RWPE1 (cell line): ENCODE results near the gene ZDHHC1.
A peak's percentile ranks its signal among the peaks of the same experiment; 100 is the strongest.

Experiments
- CTCF ChIA-PET: fragments of 350-600 bp; sonication (Branson Sonifier 250); formaldehyde crosslinking; extraction: SDS; loops from one replicate; lab custom pipeline; 2021; lab: Yijun Ruan, JAX
- POLR2A ChIA-PET: fragments of 400-600 bp; formaldehyde crosslinking; extraction: SDS; loops from one replicate; lab custom pipeline; 2020; ENCODE audit warnings: antibody characterized with exemption; ENCODE audit not compliant: low non-redundant PET; lab: Yijun Ruan, JAX
- DNase-seq: peaks from one replicate; pipeline ENCODE4 v3.0.0; 2012; ENCODE audit warnings: low spot score
- H3K27ac ChIP-seq: fragments of 450-650 bp; 2 replicates; pipeline ENCODE4 v1.5.1; 2017
- CTCF ChIP-seq: fragments of 450-650 bp; conservative IDR thresholded peaks from 2 replicates; pipeline ENCODE4 v1.5.1; 2017; ENCODE audit warnings: low read depth, mild to moderate bottlenecking

Gene ZDHHC1

GRCh38 chr16:67399749-67400704 is 16.2 kb downstream of the ZDHHC1 start:
- CTCF ChIA-PET: interaction anchor here (0.6 to 1.5 kb wide), 4 partner anchors 28 to 187 kb away, joined by 3 to 4 read pairs (median 3); no protein-coding TSS in a partner anchor
- H3K27ac ChIP-seq: no peak overlapping the region
- no peak for DNase-seq
- POLR2A ChIA-PET: interaction anchor here (0.5 kb wide), 1 partner anchor 372 kb away, joined by 10 read pairs; no protein-coding TSS in a partner anchor
- TF ChIP-seq CTCF: peak; percentile 47; the same call in 1 of the 2 replicates

- TF ChIP-seq CTCF: peak; percentile 81
- no peak for DNase-seq
- ChIA-PET CTCF (interaction anchor here (0.6 to 1.5 kb wide), 6 partner anchors 9 to 187 kb away, joined by 3 to 5 read pairs (median 4); no protein-coding TSS in a partner anchor), POLR2A (interaction anchor here (0.5 kb wide), 1 partner anchor 371 kb away, joined by 10 read pairs; no protein-coding TSS in a partner anchor)
- no peak overlapping the region for H3K27ac ChIP-seq
Measured at GRCh38 chr16:67399218-67399733, 17.0 kb downstream of the ZDHHC1 start.

GRCh38 chr16:67398546-67399217 is 17.6 kb downstream of the ZDHHC1 start:
- TF ChIP-seq CTCF: no peak
- POLR2A ChIA-PET: no interaction called here

GRCh38 chr16:67397812-67398545 is 18.3 kb downstream of the ZDHHC1 start:
- TF ChIP-seq CTCF: no peak; the same call in 1 of the 2 replicates
- no peak for DNase-seq
- CTCF ChIA-PET: interaction anchor here (0.5 to 1.5 kb wide), 2 partner anchors 25 to 30 kb away, joined by 3 to 4 read pairs; no protein-coding TSS in a partner anchor
- peak overlapping the region; percentile 72; the same call in 1 of the 2 replicates for H3K27ac ChIP-seq
- POLR2A ChIA-PET: no interaction called here

More at GRCh38 chr16:67398546-67399217, 17.6 kb downstream of the ZDHHC1 start:
- no peak for DNase-seq
- CTCF ChIA-PET: interaction anchor here (0.5 to 1.5 kb wide), 4 partner anchors 10 to 169 kb away, joined by 3 to 5 read pairs (median 4); no protein-coding TSS in a partner anchor
- H3K27ac ChIP-seq: no peak overlapping the region

- DNase-seq: no peak
- peak overlapping the region; percentile 72 for H3K27ac ChIP-seq
- CTCF ChIA-PET: interaction anchor here (0.6 kb wide), 1 partner anchor 24 kb away, joined by 3 read pairs; no protein-coding TSS in a partner anchor
Measured at GRCh38 chr16:67397036-67397801, 19.1 kb downstream of the ZDHHC1 start.

More at GRCh38 chr16:67397036-67397801, 19.1 kb downstream of the ZDHHC1 start:
- POLR2A ChIA-PET: no interaction called here
- no peak for TF ChIP-seq CTCF
